Peyer's patch (tissue), 4 donors: ENCODE data around the gene STAU1.

ENCODE experiments used
- CTCF ChIP-seq, 6 experiments: fragments of 450-650 bp in 4 of 6; fragments of 200-600 bp in 2 of 6; sonication (generic) in 1 of 6; IDR thresholded peaks; one replicate each; pipeline ENCODE4 v1.5.1; 2017 to 2019; ENCODE audit warnings: antibody characterized with exemption in 6 of 6, mild to moderate bottlenecking in 3 of 6, moderate library complexity in 1 of 6
- POLR2A ChIP-seq, 2 donors: fragments of 450-650 bp; IDR thresholded peaks; one replicate each; pipeline ENCODE4 v1.5.1; 2017; ENCODE audit warnings: antibody characterized with exemption in 2 of 2, mild to moderate bottlenecking in 2 of 2, moderate library complexity in 2 of 2

GRCh38 chr20:49186535-49187329 lies 1.4 kb downstream of the STAU1 start:
- TF ChIP-seq POLR2A (IDR thresholded peaks at IDR 0.05) (no peak), CTCF (IDR thresholded peaks at IDR 0.05) (no peak)
